ENCODE results near the gene GATD1.

DNA sequence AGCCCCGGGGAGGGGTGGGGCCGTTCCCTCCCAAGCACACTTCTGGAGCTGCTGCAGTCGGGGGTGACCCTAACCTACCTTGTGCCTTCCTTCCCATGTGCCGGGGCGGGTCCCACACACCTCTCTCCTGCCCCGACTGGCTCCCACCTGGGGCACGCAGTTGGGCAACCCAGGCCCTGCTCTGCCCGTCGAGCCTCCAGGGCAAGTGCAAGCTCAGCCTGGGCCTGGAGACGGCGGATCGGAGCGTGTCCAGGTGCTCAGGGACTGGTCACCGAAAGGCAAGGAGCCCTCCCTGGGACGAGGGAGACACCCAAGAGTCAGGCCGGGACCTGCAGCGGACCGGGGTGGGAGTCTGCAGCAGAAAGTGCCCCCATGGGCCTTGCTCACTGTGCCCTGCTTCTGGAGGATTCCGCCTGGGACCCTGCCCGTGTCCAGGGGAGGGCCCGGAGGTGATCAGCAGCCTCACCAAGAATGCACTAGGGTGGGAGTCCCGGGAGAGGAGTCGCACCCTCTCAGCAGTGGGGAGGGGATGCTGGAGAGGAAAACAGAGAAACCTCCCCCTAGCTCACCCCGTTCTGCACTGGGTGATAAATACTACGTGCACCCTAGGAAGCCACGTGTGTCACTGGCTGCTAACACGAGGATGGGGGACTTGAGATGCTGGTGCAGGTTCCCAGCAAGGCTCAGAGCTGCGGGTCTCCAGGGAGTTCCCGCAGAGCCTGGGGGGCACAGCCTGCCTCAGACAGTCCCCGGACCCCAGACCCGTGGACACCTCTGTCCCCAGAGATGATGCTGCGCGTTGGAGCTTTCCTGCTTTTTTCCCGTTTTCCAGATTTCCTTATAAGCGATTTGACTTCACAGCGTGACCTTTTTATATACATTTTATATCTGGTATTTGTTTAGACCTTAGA, 5.2 kb upstream of the GATD1 start:
- TF ChIP-seq, protein P1, sequence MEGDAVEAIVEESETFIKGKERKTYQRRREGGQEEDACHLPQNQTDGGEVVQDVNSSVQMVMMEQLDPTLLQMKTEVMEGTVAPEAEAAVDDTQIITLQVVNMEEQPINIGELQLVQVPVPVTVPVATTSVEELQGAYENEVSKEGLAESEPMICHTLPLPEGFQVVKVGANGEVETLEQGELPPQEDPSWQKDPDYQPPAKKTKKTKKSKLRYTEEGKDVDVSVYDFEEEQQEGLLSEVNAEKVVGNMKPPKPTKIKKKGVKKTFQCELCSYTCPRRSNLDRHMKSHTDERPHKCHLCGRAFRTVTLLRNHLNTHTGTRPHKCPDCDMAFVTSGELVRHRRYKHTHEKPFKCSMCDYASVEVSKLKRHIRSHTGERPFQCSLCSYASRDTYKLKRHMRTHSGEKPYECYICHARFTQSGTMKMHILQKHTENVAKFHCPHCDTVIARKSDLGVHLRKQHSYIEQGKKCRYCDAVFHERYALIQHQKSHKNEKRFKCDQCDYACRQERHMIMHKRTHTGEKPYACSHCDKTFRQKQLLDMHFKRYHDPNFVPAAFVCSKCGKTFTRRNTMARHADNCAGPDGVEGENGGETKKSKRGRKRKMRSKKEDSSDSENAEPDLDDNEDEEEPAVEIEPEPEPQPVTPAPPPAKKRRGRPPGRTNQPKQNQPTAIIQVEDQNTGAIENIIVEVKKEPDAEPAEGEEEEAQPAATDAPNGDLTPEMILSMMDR (IDR thresholded peaks at IDR 0.05 in 2 of 3, conservative IDR thresholded peaks at IDR 0.05 in 1 of 3; ENCODE audit: insufficient read depth in 2 of 3, low read depth in 1 of 3, low read length in 3 of 3) = no peak
- TF ChIP-seq, protein P2, sequence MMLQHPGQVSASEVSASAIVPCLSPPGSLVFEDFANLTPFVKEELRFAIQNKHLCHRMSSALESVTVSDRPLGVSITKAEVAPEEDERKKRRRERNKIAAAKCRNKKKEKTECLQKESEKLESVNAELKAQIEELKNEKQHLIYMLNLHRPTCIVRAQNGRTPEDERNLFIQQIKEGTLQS (IDR thresholded peaks at IDR 0.05) = no peak
- TF ChIP-seq, protein P2 (CRISPR knock-in tag; conservative IDR thresholded peaks at IDR 0.05) = no peak
- TF ChIP-seq, protein P3, sequence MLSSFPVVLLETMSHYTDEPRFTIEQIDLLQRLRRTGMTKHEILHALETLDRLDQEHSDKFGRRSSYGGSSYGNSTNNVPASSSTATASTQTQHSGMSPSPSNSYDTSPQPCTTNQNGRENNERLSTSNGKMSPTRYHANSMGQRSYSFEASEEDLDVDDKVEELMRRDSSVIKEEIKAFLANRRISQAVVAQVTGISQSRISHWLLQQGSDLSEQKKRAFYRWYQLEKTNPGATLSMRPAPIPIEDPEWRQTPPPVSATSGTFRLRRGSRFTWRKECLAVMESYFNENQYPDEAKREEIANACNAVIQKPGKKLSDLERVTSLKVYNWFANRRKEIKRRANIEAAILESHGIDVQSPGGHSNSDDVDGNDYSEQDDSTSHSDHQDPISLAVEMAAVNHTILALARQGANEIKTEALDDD (IDR thresholded peaks at IDR 0.05) = no peak
- TF ChIP-seq ZNF586 (CRISPR knock-in tag; conservative IDR thresholded peaks at IDR 0.05) = no peak

Data from K562 (cell line).